ENCODE data around the gene SLC13A2.

SLC13A2 gene

GRCh38 chr17:28530250-28530649 is 56.8 kb downstream of the SLC13A2 start:
- Histone ChIP-seq H3K9me3 (ENCODE audit: control insufficient read depth, insufficient read depth, low read depth, low read length) (no peaks in the 10 kb centered on the region), H3K27ac (ENCODE audit: extremely low read depth, low read depth, low read length) (no peak overlapping the region), H3K4me3 (ENCODE audit: low read depth, low read length) (no peak overlapping the region), H3K36me3 (ENCODE audit: control insufficient read depth in 2 of 2, insufficient read depth in 1 of 2, low read length in 2 of 2) (no peaks in the 10 kb centered on the region), H3K4me1 (ENCODE audit: control insufficient read depth, insufficient read depth, low read length) (peaks cover 2% of the 10 kb centered on the region; the same call in 1 of the 2 replicates)
- no peak for TF ChIP-seq ZNF18 (tag by site-specific recombination; IDR thresholded peaks at IDR 0.05)
- peak; percentile 84 for TF ChIP-seq ZNF768 (tag by site-specific recombination; IDR thresholded peaks at IDR 0.05)
- no peak for TF ChIP-seq ZNF548 (tag by site-specific recombination; IDR thresholded peaks at IDR 0.05)
- POLR2A ChIA-PET: no interaction called here
- CTCF ChIA-PET: interaction anchor here (0.7 to 2.9 kb wide), 4 partner anchors 10 to 86 kb away, joined by 3 to 17 read pairs (median 4); no protein-coding TSS in a partner anchor

GRCh38 chr17:28530926-28531325 is 57.5 kb downstream of the SLC13A2 start:
- CTCF ChIA-PET: interaction anchor here (0.9 to 2.5 kb wide), 2 partner anchors 10 to 32 kb away, joined by 3 to 15 read pairs; no protein-coding TSS in a partner anchor
- POLR2A ChIA-PET: no interaction called here

GRCh38 chr17:28532050-28532960 is 58.9 kb downstream of the SLC13A2 start:
- POLR2A ChIA-PET: no interaction called here
- H3K27ac ChIP-seq (ENCODE audit: extremely low read depth, low read depth, low read length): no peak overlapping the region
- TF ChIP-seq GLIS1 (tag by site-specific recombination; IDR thresholded peaks at IDR 0.05) (peak; percentile 35; the same call in 1 of the 2 replicates), ZBTB17 (tag by site-specific recombination; IDR thresholded peaks at IDR 0.05) (0 out of 2 replicates have a peak, but pooled peaks have one; percentile 19), HOXC10 (CRISPR knock-in tag; IDR thresholded peaks at IDR 0.05) (no peak), KLF17 (tag by site-specific recombination; IDR thresholded peaks at IDR 0.05) (0 out of 2 replicates have a peak, but pooled peaks have one; percentile 23)
- H3K4me1 ChIP-seq (ENCODE audit: control insufficient read depth, insufficient read depth, low read length): no peaks in the 10 kb centered on the region
- no peaks in the 10 kb centered on the region for H3K36me3 ChIP-seq (ENCODE audit: control insufficient read depth in 2 of 2, insufficient read depth in 1 of 2, low read length in 2 of 2)
- CTCF ChIA-PET: interaction anchor here (0.6 to 2.5 kb wide), 3 partner anchors 8 to 119 kb away, joined by 3 to 15 read pairs (median 3); no protein-coding TSS in a partner anchor
- no peak overlapping the region for H3K4me3 ChIP-seq (ENCODE audit: low read depth, low read length)
- no peaks in the 10 kb centered on the region for H3K9me3 ChIP-seq (ENCODE audit: control insufficient read depth, insufficient read depth, low read depth, low read length)

More at GRCh38 chr17:28530926-28531325, 57.5 kb downstream of the SLC13A2 start:
- Histone ChIP-seq H3K9me3 (ENCODE audit: control insufficient read depth, insufficient read depth, low read depth, low read length) (no peaks in the 10 kb centered on the region), H3K4me1 (ENCODE audit: control insufficient read depth, insufficient read depth, low read length) (no peaks in the 10 kb centered on the region), H3K4me3 (ENCODE audit: low read depth, low read length) (no peak overlapping the region), H3K27ac (ENCODE audit: extremely low read depth, low read depth, low read length) (no peak overlapping the region), H3K36me3 (ENCODE audit: control insufficient read depth in 2 of 2, insufficient read depth in 1 of 2, low read length in 2 of 2) (no peaks in the 10 kb centered on the region)
- TF ChIP-seq HOXC10 (CRISPR knock-in tag; IDR thresholded peaks at IDR 0.05): no peak
- no peak for TF ChIP-seq ZNF140 (tag by site-specific recombination; IDR thresholded peaks at IDR 0.05)
- TF ChIP-seq ZNF112 (tag by site-specific recombination; IDR thresholded peaks at IDR 0.05): no peak
- TF ChIP-seq ZNF792 (tag by site-specific recombination; IDR thresholded peaks at IDR 0.05): no peak
- TF ChIP-seq ZSCAN30 (tag by site-specific recombination; IDR thresholded peaks at IDR 0.05): no peak
- no peak for TF ChIP-seq SETDB1 (IDR thresholded peaks at IDR 0.05; ENCODE audit: insufficient read length, low read length)
- TF ChIP-seq KLF10 (tag by site-specific recombination; IDR thresholded peaks at IDR 0.05): no peak
- peak; percentile 49; the same call in 1 of the 2 replicates for TF ChIP-seq GLIS1 (tag by site-specific recombination; IDR thresholded peaks at IDR 0.05)
- no peak for TF ChIP-seq ZFP41 (tag by site-specific recombination; IDR thresholded peaks at IDR 0.05; ENCODE audit: borderline replicate concordance)
- peak; percentile 85; the same call in 1 of the 2 replicates for TF ChIP-seq ZNF768 (tag by site-specific recombination; IDR thresholded peaks at IDR 0.05)
- no peak for TF ChIP-seq ZNF558 (tag by site-specific recombination; IDR thresholded peaks at IDR 0.05)
- TF ChIP-seq PBX3 (CRISPR knock-in tag; IDR thresholded peaks at IDR 0.05): no peak
- TF ChIP-seq ZNF138 (tag by site-specific recombination; IDR thresholded peaks at IDR 0.05; ENCODE audit: borderline replicate concordance): no peak
- TF ChIP-seq ZBTB20 (tag by site-specific recombination; IDR thresholded peaks at IDR 0.05): no peak

All from HEK293 (cell line).